HG02885 (cell line): Measurements from ENCODE around the gene LPCAT4.

ENCODE experiments used
- ATAC-seq: cut with Tn5 transposase; IDR thresholded peaks from one replicate; pipeline ENCODE4 v1.9.1; 2021; ENCODE audit warnings: mild to moderate bottlenecking; ENCODE audit not compliant: unreplicated experiment, poor library complexity

LPCAT4 gene

DNA sequence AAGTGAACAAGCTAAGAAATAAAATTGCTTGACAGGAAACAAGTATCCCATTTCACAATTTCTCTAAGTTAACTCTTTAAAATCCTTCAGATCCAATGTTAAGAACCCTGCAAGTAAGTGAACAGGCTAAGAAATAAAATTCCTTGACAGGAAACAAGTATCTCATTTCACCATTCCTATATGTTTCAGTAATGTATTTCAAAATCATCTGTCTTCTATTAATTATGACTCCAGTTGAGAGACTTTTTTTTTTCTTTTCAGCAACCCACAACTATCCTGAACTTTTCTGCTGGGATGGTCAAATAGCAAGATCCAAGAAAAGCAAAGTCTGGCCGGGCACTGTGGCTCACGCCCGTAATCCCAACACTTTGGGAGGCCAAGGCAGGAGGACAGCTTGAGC lies 27.1 kb downstream of the LPCAT4 start:
- ATAC-seq, result no peak

DNA sequence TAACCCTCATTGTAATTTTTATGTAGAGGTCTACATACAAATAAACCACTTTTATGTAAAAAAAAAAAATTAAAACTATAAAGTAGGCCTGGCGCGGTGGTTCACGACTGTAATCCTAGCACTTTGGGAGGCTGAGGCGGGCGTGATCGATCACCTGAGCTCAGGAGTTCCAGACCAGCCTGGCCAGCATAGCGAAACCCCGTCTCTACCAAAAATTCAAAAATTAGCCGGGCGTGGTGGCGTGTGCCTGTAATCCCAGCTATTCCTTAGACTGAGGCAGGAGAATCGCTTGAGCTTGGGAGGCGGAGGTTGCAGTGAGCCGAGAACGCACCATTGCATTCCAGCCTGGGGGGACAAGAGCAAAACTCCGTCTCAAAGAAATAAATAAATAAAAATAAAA lies 28.6 kb downstream of the LPCAT4 start:
- ATAC-seq, result no peak

DNA sequence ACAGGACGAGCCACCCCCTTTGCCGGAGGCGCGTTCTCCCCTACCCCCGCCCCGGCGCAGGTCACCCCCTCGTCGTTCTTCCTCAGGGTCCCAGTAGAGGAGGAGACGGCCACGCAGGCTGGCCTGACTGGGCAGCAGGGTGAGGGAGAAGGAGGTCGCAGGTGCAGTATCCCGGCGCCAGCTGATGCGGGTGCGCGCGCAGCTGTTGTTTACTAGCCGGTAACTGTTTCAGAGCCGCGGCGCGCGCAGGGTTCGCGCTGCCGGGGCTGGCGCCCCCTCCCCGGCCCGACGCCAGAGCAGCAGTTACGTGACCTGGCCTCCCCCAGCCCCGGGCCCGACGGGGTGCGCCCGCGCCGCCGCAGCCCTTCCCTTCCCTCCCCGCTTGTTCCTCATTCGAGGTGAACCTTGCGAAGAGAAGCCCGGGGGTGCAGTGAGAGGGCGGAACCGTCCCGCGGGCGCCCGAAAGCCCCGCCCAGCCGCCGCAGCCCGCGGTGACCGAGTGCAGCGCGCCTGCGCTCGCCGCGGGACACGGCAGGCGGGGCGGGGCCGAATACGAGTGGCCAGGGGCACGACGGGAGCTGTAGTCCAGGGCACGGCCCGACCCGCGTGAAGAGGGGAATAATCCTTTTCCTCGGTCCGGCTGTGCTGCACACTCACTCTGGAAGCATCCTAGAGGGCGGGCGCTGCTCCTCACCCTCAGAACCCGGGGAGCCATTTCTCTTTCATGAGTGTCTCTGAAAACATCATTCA lies 29.3 kb downstream of the LPCAT4 start, which contains the start of gene SLC12A6:
SLC12A6 (minus strand) TSS at position 225 of the 750 bp plus-strand sequence. CDS start 1,101 bp downstream, outside the sequence.
- ATAC-seq, result peak; percentile 74

DNA sequence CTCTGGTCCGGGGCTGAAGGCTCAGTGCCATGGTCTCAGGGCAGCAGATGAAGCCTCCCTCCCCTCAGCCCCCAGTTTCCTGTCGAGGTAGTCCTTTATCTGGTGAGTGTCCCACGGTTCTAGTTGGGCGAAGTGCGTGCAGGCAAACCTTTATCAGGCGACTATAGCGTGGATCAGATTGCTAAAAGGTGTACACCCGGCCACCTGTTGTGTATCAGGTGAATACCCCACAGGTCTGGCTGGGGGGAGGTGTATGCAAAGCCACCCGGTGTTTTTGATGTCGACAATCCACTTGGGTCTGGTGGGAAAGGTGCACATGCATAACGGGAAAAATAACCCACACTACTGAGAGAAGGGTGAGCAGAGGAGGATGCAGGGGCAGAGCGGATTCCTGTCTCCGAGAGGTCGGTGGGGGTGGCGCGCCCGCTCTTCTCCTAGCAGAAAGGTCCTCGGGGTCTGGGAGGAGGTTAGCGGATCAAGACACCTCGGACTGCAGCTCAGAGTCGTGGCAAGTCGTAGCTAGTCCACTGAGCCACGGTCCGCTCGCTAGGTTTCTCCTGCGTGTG lies 29.9 kb downstream of the LPCAT4 start:
- ATAC-seq, result peak; percentile 10

DNA sequence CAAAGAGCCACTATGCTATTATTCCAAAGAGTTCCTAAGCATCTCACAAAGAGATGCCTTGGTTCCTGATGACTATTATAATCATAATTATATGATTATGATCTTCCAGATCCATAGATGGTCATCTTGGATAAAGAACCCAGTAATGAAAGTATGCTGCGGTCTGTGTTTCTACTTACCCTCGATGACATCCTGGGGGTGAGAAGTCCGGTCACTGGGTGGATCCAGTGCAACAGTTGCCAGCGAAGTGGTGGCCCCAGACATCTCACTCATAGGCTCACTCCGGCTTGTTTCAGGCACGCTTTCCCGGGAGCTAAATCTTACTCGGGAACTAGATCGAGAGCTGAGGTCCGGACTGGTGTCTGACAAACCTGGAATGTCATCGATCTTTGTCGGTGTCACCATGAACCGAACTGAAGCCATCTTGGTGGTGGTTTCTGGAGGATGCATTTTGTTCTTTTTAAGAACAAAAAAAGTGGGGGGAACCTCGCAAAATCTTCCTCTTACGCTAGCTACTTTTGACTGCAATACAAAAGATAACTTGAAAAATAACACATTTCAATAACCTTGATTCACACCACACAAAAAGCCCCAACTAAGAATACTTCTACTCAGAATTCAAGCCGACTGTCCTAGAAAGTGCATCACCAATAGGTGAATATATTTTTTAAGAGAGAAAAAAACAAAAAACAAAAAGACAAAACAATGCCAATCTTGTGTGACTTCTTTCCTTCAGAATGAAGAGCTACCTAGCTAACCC lies 30.6 kb downstream of the LPCAT4 start:
- ATAC-seq, result no peak

DNA sequence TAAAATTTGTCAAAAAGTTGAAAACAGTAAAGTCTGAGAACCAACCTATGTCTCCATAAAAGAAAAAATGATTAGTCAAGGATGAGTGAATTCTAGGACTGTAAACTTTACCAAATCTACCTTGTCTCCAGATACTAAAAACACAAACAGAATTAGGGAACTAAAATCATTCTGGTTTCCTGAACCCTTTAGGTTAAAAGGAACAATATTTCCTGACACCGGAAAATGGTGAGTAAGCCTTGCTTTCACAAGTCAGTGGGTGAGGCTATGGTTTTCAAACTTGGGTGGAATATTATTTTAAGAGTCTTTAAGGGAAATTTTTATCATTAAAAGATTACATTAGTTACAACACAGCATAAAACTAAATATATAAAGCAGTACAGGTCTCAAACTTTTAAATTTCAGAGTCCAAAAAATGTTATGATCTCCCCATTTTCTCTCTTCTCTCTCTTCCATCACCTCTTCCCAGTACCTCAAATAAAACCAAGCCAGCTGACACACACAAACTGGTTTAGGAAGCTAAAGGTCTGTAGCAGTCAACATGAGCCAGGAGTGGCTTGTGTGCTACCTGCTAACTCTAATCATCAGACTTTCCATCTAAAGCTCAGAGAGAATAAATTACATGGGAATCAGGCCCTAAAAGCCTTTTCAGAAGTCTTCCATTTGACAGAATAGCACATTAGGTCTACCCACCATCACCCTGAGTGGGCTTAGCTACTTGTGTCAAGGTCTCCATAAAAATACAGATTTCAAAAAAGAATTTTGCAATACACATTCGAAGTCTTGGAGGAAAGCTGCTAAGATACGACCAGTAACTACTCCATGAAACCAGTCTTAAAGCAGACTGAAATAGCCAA lies 31.6 kb downstream of the LPCAT4 start:
- ATAC-seq, result no peak

DNA sequence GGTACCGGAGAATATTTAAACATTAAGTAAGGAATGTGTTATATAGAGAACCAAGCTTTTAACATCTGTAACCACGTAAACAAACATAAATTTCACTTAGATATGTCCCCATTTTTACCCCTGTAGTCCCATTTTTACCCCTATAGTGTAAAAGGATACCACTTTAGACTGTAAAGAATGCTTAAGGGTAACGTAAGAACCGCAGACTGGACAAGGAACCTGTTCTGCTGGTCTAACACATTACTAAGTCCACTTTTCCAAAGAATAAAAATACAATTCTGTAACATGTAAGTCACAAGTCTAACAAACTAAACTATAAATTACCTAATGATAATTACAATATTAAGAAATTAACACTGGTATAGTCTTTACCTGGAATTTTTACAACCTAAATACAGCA lies 32.3 kb downstream of the LPCAT4 start:
- ATAC-seq, result no peak

DNA sequence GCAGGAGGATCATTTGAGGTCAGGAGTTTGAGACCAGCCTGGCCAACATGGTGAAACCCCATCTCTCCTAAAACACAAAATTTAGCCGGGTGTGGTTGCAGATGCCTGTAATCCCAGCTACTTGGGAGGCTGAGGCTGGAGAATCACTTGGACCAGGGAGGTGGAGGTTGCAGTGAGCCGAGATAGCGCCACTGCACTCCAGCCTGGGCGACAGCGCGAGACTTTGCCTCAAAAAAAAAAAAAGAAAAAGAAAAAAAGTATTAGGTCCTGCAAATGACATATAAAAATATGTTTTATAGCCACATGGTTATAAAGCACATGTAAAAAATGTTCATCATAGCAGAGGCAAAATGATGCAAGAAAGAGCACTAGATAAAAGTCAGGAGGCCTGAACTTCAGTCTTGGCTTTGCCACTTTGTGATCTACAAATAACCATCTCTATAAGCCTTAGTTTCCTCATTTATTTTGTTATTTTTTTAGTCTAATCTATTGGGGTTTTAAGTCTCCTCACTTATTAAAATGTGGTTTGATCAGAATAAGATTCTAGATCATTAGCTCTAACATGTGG lies 34.4 kb downstream of the LPCAT4 start:
- no peak for ATAC-seq

DNA sequence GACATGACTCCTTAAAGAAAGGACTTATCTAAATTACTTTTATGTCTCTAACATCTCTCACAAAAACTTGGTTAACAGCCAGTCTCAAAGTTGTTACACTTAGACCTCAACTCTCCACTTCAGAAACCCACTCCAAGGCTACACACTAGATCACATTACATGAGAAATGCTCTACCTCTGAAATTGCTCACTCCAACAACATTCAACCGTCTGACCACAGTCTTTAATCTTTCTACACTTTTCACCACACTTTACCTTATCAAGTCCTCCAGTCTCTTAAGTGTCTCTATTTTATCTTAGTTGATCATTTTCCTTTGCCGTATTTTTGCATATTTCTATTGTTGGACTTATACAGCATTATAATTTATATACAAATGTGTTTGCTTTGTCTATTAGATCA lies 35.2 kb downstream of the LPCAT4 start:
- ATAC-seq, result no peak

DNA sequence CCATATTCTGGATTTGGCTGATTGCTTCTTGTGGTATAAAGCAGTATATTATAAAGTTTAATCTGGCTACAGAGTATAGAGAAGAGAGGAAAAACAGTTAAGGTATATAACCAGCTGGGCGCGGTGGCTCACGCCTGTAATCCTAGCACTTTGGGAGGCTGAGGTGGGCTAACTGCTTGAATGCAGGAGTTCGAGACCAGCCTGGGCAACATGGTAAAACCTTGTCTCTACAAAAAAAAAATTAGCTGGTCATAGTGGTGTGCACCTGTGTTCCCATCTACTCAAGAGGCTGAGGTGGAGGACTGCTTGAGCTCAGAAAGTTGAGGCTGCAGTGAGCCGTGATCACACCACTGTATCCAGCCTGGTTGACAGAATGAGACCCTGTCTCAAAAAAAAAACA lies 36.7 kb downstream of the LPCAT4 start:
- no peak for ATAC-seq

DNA sequence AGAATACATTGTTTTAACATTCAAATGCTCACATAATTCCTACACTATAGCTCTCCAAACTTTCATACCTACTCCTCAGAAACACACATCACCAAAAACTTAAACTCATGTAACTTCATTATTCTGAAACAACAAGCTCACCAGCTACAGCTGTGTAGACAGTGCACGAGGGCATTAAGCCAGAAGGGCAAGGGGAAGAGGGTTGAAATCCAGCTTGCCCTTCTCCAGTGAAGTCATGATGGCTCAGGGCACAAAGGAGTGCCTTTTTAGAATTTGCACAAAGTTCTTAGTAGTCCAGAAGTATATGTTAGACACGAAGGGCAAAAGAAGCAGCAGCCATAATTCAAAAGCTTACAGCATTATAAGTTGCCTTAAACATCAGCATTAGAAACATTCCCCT lies 38.0 kb downstream of the LPCAT4 start:
- no peak for ATAC-seq

DNA sequence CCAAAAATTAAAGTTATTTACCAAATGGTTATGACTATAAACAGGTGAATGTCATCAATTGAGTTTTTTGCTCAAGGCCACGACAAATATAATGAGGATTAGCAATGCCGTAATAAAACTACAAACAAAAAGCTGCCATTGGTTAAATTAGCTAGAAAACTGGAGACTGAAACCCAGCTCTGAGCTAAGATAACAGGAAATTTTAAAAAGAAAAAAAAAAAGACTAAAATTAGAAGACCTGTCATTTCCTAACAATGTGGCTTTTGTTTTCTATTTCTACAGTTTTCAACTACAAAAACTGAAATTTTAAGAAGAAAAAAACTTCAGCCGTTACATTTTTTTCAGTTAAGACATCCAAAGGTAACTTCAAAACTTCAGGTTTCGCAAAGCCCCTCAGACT lies 39.1 kb downstream of the LPCAT4 start:
- peak; percentile 50 for ATAC-seq

DNA sequence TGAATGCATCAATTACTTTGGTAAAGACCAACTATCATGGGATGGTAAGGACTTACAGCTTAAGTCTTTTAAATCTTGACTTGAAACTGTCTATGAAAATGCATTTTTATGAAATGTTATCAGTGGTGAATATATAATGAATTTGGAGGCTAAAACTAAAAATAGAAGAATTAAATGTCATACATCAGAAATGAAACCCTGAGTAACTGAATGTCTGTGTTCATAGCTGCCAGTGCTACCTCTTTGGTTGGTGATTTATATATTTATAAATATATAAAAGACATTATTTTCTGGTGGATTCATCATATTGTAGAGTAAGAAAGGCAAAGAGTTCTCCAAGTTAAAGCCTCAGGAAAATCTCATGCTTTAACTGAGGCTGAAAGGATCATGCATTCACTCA lies 41.6 kb downstream of the LPCAT4 start:
- no peak for ATAC-seq

DNA sequence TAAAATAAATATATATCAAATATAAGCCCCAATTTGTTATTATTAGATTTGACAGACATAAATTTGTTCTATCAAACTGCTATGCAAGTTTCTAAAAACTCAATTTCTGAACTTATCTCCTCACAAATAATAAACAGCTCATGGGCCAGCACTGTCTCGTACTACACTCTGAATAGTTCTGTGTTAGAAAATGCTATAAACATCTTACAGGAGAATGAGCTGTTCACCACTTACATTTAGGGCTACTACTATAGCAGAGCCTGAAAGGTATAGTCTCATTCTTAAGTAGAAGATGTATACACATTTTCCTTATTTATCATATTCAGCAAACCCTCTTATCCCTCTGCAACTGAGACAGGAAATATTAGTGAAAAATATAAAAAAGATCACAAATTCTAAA lies 42.1 kb downstream of the LPCAT4 start:
- ATAC-seq, result no peak

DNA sequence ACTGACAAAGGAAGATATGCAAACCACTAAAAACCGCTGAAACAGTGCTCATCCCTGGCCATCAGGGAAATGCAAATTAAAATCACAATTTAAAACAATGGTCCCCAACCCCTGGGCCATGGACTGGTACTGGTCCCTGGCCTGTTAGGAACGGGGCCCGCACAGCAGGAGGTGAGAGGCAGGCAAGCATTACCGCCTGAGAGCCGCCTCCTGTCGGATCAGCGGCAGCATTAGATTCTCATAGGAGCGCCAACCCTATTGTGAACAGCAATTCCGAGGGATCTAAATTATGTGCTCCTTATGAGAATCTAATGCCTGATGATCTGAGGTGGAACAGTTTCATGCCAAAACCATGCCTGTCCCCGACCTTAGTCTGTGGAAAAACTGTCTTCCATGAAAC lies 43.8 kb downstream of the LPCAT4 start:
- no peak for ATAC-seq

DNA sequence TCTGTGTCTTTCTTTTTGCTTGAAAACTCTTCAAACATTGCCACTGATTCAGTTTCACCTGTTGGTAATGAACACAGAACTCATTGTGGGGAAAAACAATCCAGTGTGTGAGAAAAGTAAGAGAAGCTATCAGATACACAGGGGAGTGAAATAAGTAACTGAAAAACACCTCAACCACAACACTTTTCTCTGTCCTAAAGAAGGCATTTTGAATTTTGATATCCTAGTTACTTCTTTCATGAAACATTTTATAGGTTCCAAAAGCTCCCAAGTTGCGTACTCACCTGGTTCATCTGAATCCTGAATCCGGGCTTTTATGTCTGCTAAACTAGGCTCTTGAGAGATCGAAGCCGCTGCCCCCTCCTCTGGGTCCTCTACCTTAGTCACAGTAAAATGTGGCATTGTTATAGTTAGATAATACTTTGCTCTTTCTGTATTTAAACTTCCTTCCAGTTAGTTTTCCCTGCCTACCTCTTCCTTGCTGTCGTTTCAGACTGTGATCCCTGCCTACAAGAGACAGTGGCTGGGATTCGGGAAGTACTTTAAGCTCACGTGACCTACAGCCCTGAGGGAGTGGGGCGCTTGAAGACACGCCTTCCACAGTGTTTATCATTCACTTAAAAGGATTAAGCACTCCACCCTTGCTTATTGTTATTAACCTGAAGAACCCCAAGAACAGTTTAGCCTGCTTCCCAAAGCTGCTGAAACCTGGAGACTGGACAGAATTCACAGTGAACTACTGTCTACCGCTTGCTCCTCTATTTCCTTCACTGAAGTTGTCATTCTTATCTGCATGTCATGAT lies 48.5 kb downstream of the LPCAT4 start:
- ATAC-seq, result peak; percentile 75

DNA sequence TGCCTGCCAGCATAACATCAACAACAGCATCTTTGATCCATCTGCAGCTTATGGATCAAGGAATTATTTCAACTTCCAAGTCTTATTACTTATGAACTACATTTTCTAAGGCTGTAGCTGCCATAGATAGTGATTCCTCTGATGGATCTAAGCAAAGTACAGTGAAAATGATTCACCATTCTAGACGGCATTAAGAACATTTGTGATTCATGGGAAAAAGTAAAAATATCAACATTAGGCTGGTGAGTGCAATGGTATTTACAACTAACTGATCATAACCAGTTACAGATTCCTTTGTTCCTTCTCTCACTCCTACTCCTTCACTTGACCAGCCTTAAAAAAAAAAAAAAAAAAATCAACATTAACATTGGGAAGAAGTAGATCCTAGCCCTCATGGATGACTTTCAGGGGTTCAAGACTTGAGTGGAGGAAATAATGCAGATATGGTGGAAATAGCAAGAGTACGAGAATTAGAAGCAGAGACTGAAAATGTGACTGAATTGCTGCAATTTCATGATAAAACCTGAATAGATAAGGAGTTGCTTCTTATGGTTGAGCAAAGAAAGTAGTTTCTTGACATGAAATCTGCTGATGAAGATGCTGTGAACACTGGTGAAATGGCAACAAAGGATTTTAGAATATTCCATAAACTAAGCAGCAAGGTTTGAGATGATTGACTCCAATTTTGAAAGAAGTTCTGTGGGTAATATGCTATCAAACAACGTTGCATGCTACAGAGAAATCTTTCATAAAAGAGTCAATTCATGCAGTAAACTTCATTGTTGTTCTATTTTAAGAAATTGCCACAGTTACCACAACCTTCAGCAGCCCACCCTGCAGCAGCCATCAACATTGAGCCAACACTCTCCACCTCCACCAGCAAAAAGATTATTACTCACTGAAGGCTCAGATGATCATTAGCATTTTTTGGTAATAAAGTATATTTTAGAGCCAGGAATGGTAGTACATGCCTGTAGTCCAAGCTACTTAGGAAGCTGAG lies 52.2 kb downstream of the LPCAT4 start:
- ATAC-seq, result no peak

DNA sequence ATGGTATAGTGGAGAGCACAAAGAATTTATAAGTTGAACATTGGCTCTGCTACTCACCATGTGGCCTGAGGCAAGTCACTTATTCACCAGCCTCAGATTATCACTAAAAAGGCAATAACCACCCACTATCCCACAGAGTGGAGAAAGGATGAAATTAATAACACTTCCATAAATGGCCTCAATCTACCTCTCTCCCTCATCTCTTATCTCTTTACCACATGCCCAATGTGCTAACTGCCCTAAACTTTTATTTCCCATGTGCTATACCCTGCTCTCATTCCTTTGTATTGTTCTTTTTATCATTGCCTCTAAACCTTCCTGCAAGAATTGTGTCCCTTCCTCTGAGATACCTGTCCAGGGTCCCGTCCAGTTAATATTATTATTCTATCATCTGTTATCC lies 55.4 kb downstream of the LPCAT4 start:
- ATAC-seq, result no peak
